HepG2 (cell line): ENCODE results near the gene PSMD1. TPM values are rescaled to one million over a fixed set of nuclear protein-coding genes. Genes with fewer than 3 reads are reported as not detected.

Experiments
- KDM6A ChIP-seq: IDR thresholded peaks from 2 replicates; pipeline ENCODE4 v1.6.1; 2016; ENCODE audit warnings: low read depth
- MIER3 ChIP-seq: IDR thresholded peaks from 2 replicates; pipeline ENCODE4 v1.6.1; 2016; ENCODE audit warnings: missing compliant biosample characterization, borderline replicate concordance
- RNF219 ChIP-seq: sonication (generic); formaldehyde crosslinking; IDR thresholded peaks from 2 replicates; pipeline ENCODE4 v1.5.0; 2020; ENCODE audit warnings: mild to moderate bottlenecking, missing genetic modification reagents
- SP4 ChIP-seq: sonication (generic); formaldehyde crosslinking; IDR thresholded peaks from 2 replicates; pipeline ENCODE4 v1.8.1; 2023; ENCODE audit warnings: mild to moderate bottlenecking, missing genetic modification reagents
- SPEN ChIP-seq: sonication (generic); formaldehyde crosslinking; IDR thresholded peaks from 2 replicates; pipeline ENCODE4 v1.5.1; 2020; ENCODE audit warnings: low read depth, mild to moderate bottlenecking, missing genetic modification reagents
- TBX2 ChIP-seq: sonication (generic); formaldehyde crosslinking; IDR thresholded peaks from 2 replicates; pipeline ENCODE4 v1.5.0; 2020; ENCODE audit warnings: missing genetic modification reagents, mild to moderate bottlenecking, borderline replicate concordance
- TOE1 ChIP-seq: sonication (generic); formaldehyde crosslinking; IDR thresholded peaks from 2 replicates; pipeline ENCODE4 v1.4.0; 2020; ENCODE audit warnings: mild to moderate bottlenecking, missing genetic modification reagents
- ZFP62 ChIP-seq: sonication (generic); formaldehyde crosslinking; IDR thresholded peaks from 2 replicates; pipeline ENCODE4 v1.4.0; 2020; ENCODE audit warnings: missing genetic modification reagents
- ZNF142 ChIP-seq: sonication (generic); formaldehyde crosslinking; IDR thresholded peaks from 2 replicates; pipeline ENCODE4 v1.4.0; 2020; ENCODE audit warnings: missing genetic modification reagents
- ZNF274 ChIP-seq: sonication (generic); formaldehyde crosslinking; IDR thresholded peaks from 2 replicates; pipeline ENCODE4 v1.5.1; 2020; ENCODE audit warnings: mild to moderate bottlenecking, missing genetic modification reagents
- ZNF451 ChIP-seq: sonication (generic); formaldehyde crosslinking; IDR thresholded peaks from 2 replicates; pipeline ENCODE4 v1.5.0; 2020; ENCODE audit warnings: mild to moderate bottlenecking, missing genetic modification reagents
- ZNF589 ChIP-seq: sonication (generic); formaldehyde crosslinking; conservative IDR thresholded peaks from 2 replicates; pipeline ENCODE4 v1.8.0; 2022; ENCODE audit warnings: mild to moderate bottlenecking, moderate library complexity, missing genetic modification reagents
- polyA plus RNA-seq, 8 experiments: library from polyadenylated mRNA; depleted of rRNA in 3 of 8; stranded (reverse) in 7 of 8; unstranded in 1 of 8; fragments of >200 nt; fragmentation: Illumina TruSeq in 4 of 8; extraction: Trizol in 4 of 8; gene quantifications; 2 replicates each; pipeline versions ENCODE4 v1.2.1 to v1.2.3, GENCODE V29; 2011 to 2016; ENCODE audit warnings: low read depth in 4 of 8, missing spikeins in 1 of 8, mixed read lengths in 1 of 8; ENCODE audit not compliant: insufficient read depth in 1 of 8
- total RNA-seq, 5 experiments: library from RNA; depleted of rRNA; stranded (reverse); fragments of >200 nt; fragmentation: Illumina TruSeq; extraction: Trizol; gene quantifications; 2 replicates each; pipeline ENCODE4 v1.2.3, GENCODE V29; 2016; ENCODE audit warnings: low read depth in 1 of 5
- TF ChIP-seq, protein P1 (sequence below): IDR thresholded peaks from 2 replicates; pipeline ENCODE4 v1.6.1; 2012; ENCODE audit warnings: low read depth, low read length, improper control_type of control experiment
- TF ChIP-seq, protein P2 (sequence below): sonication (generic); formaldehyde crosslinking; IDR thresholded peaks from 2 replicates; pipeline ENCODE4 v1.8.0; 2023; ENCODE audit warnings: mild to moderate bottlenecking, missing genetic modification reagents
- TF ChIP-seq, protein P3 (sequence below): sonication (generic); formaldehyde crosslinking; IDR thresholded peaks from 2 replicates; pipeline ENCODE4 v1.4.0; 2020; ENCODE audit warnings: missing genetic modification reagents

Gene PSMD1
- total and polyA plus RNA-seq, 2 of the 13 experiments (the other 11 are each of a cell fraction or from before 2014, with no cell fraction given) = 136 to 191 TPM

- TF ChIP-seq, protein P1, sequence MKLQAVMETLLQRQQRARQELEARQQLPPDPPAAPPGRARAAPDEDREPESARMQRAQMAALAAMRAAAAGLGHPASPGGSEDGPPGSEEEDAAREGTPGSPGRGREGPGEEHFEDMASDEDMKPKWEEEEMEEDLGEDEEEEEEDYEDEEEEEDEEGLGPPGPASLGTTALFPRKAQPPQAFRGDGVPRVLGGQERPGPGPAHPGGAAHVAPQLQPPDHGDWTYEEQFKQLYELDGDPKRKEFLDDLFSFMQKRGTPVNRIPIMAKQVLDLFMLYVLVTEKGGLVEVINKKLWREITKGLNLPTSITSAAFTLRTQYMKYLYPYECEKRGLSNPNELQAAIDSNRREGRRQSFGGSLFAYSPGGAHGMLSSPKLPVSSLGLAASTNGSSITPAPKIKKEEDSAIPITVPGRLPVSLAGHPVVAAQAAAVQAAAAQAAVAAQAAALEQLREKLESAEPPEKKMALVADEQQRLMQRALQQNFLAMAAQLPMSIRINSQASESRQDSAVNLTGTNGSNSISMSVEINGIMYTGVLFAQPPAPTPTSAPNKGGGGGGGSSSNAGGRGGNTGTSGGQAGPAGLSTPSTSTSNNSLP = no peak
- no peak; the same call in 1 of the 2 replicates for TF ChIP-seq KDM6A (CRISPR knock-in tag)
- TF ChIP-seq ZNF451 (CRISPR knock-in tag) = no peak
- TF ChIP-seq ZNF142 (CRISPR knock-in tag) = no peak
- TF ChIP-seq, protein P2, sequence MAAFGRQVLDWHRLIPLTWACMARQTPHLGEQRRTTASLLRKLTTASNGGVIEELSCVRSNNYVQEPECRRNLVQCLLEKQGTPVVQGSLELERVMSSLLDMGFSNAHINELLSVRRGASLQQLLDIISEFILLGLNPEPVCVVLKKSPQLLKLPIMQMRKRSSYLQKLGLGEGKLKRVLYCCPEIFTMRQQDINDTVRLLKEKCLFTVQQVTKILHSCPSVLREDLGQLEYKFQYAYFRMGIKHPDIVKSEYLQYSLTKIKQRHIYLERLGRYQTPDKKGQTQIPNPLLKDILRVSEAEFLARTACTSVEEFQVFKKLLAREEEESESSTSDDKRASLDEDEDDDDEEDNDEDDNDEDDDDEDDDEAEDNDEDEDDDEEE (CRISPR knock-in tag) = no peak
- no peak for TF ChIP-seq ZNF589 (CRISPR knock-in tag)
- TF ChIP-seq MIER3 = peak; percentile 80; the same call in 1 of the 2 replicates
- no peak for TF ChIP-seq TOE1 (CRISPR knock-in tag)
- TF ChIP-seq, protein P3, sequence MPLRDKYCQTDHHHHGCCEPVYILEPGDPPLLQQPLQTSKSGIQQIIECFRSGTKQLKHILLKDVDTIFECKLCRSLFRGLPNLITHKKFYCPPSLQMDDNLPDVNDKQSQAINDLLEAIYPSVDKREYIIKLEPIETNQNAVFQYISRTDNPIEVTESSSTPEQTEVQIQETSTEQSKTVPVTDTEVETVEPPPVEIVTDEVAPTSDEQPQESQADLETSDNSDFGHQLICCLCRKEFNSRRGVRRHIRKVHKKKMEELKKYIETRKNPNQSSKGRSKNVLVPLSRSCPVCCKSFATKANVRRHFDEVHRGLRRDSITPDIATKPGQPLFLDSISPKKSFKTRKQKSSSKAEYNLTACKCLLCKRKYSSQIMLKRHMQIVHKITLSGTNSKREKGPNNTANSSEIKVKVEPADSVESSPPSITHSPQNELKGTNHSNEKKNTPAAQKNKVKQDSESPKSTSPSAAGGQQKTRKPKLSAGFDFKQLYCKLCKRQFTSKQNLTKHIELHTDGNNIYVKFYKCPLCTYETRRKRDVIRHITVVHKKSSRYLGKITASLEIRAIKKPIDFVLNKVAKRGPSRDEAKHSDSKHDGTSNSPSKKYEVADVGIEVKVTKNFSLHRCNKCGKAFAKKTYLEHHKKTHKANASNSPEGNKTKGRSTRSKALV (CRISPR knock-in tag) = no peak
- peak; percentile 93 for TF ChIP-seq ZNF274 (CRISPR knock-in tag)
- TF ChIP-seq RNF219 (CRISPR knock-in tag) = no peak
- TF ChIP-seq SP4 (CRISPR knock-in tag) = no peak
- TF ChIP-seq SPEN (CRISPR knock-in tag) = no peak
- TF ChIP-seq ZFP62 = no peak
- TF ChIP-seq TBX2 (CRISPR knock-in tag) = peak; percentile 23; the same call in 1 of the 2 replicates
Measured at GRCh38 chr2:231047274-231047922, 9.3 kb upstream of the PSMD1 start (continued).
